GM18909 (cell line): Measurements from ENCODE around the gene TMEM45A.
"Not testable (repeated sequence)": the region's sequence is repeated elsewhere in the genome, so short reads cannot be mapped to it uniquely, and the experiment has no call there.

Experiments
- ATAC-seq: cut with Tn5 transposase; IDR thresholded peaks from one replicate; pipeline ENCODE4 v1.9.1; 2021; ENCODE audit warnings: mild to moderate bottlenecking; ENCODE audit not compliant: unreplicated experiment, poor library complexity

Gene TMEM45A

GRCh38 chr3:100482176-100482575 is 10.2 kb upstream of the TMEM45A start:
- ATAC-seq = no peak

GRCh38 chr3:100483529-100483928 is 8.9 kb upstream of the TMEM45A start:
- no peak for ATAC-seq

- ATAC-seq = no peak
Observed at GRCh38 chr3:100486808-100487207, 5.6 kb upstream of the TMEM45A start.

- no peak for ATAC-seq
Observed at GRCh38 chr3:100489118-100489517, 3.3 kb upstream of the TMEM45A start.

GRCh38 chr3:100496711-100497261 is 4.4 kb downstream of the TMEM45A start:
- peak; percentile 44 for ATAC-seq

- no peak for ATAC-seq
Observed at GRCh38 chr3:100499651-100500050, 7.2 kb downstream of the TMEM45A start.

GRCh38 chr3:100500320-100500880 is 8.0 kb downstream of the TMEM45A start:
- no peak for ATAC-seq

GRCh38 chr3:100503448-100503847 is 11.0 kb downstream of the TMEM45A start:
- ATAC-seq = no peak

- no peak for ATAC-seq
Observed at GRCh38 chr3:100506355-100506754, 13.9 kb downstream of the TMEM45A start.

- ATAC-seq = not testable (repeated sequence)
Observed at GRCh38 chr3:100509818-100510217, 17.4 kb downstream of the TMEM45A start.

GRCh38 chr3:100516232-100516631 is 23.8 kb downstream of the TMEM45A start:
- no peak for ATAC-seq

- ATAC-seq = no peak
Observed at GRCh38 chr3:100516838-100517237, 24.4 kb downstream of the TMEM45A start.

GRCh38 chr3:100517276-100517675 is 24.9 kb downstream of the TMEM45A start:
- no peak for ATAC-seq

GRCh38 chr3:100518244-100518643 is 25.8 kb downstream of the TMEM45A start:
- ATAC-seq = no peak

GRCh38 chr3:100518983-100519382 is 26.6 kb downstream of the TMEM45A start:
- no peak for ATAC-seq

GRCh38 chr3:100521439-100521845 is 29.0 kb downstream of the TMEM45A start:
- ATAC-seq = peak; percentile 73

GRCh38 chr3:100522125-100522524 is 29.7 kb downstream of the TMEM45A start:
- ATAC-seq = no peak

- ATAC-seq = no peak
Observed at GRCh38 chr3:100523050-100523760, 30.8 kb downstream of the TMEM45A start.

- ATAC-seq = no peak
Observed at GRCh38 chr3:100525753-100526612, 33.6 kb downstream of the TMEM45A start.

- ATAC-seq = no peak
Observed at GRCh38 chr3:100526613-100527346, 34.4 kb downstream of the TMEM45A start.
